Activated T-cell treated with anti-CD3 and anti-CD28 coated beads, Interleukin-2, amount 50 U/mL, for 72 hours (primary cell): ENCODE data around the gene ITM2C. TPM values are rescaled to one million over a fixed set of nuclear protein-coding genes. Genes with fewer than 3 reads are reported as not detected.

Source experiments
- ATAC-seq, 2 donors: fragments of 150-1000 bp; cut with Tn5 transposase; replicated peaks in 1 of 2; 2 replicates each; pipeline ENCODE4 v1.10.0; 2021; ENCODE audit warnings: moderate library complexity in 2 of 2, mild to moderate bottlenecking in 1 of 2
- DNase-seq, 2 donors: peaks; one replicate each; pipeline ENCODE4 v3.0.0; 2021 to 2022; ENCODE audit warnings: mixed read lengths in 1 of 2
- H3K27ac Mint-ChIP-seq: one replicate; pipeline ENCODE4 v1.8.0; 2022; ENCODE audit warnings: mild to moderate bottlenecking, moderate library complexity, mixed read lengths
- H3K27me3 Mint-ChIP-seq: one replicate; pipeline ENCODE4 v1.8.0; 2022; ENCODE audit warnings: low read depth, mixed read lengths
- H3K36me3 Mint-ChIP-seq, 2 donors: one replicate each; pipeline ENCODE4 v1.8.0; 2022; ENCODE audit warnings: mixed read lengths in 2 of 2, mild to moderate bottlenecking in 1 of 2; ENCODE audit not compliant: insufficient read depth in 2 of 2
- H3K4me1 Mint-ChIP-seq: one replicate; pipeline ENCODE4 v1.8.0; 2022; ENCODE audit warnings: low read depth, mixed read lengths
- H3K4me3 Mint-ChIP-seq, 2 donors: one replicate each; pipeline ENCODE4 v1.8.0; 2022; ENCODE audit warnings: mild to moderate bottlenecking in 2 of 2, mixed read lengths in 2 of 2, moderate library complexity in 2 of 2
- H3K9me3 Mint-ChIP-seq, 2 donors: one replicate each; pipeline ENCODE4 v1.8.0; 2022; ENCODE audit warnings: mixed read lengths in 2 of 2
- total RNA-seq, 2 donors: library from RNA; stranded (reverse); gene quantifications; one replicate each; pipeline ENCODE4 v1.2.3, GENCODE V29; 2022

ITM2C gene
- total RNA-seq, 2 donors from 2014 or later: 42.8 to 58.7 TPM

GRCh38 chr2:230829959-230830358 is 34.8 kb upstream of the ITM2C start:
- no peaks in the 10 kb centered on the region for H3K9me3 Mint-ChIP-seq
- ATAC-seq (peak; percentile 24 to 31), DNase-seq (no peak)
- peaks cover 24% of the 10 kb centered on the region for H3K4me1 Mint-ChIP-seq
- peaks cover 0 to 2% of the 10 kb centered on the region in 2 donors for H3K36me3 Mint-ChIP-seq
- no peak overlapping the region for H3K4me3 Mint-ChIP-seq
- H3K27ac Mint-ChIP-seq: no peak overlapping the region
- H3K27me3 Mint-ChIP-seq: peaks cover 54% of the 10 kb centered on the region

DNA sequence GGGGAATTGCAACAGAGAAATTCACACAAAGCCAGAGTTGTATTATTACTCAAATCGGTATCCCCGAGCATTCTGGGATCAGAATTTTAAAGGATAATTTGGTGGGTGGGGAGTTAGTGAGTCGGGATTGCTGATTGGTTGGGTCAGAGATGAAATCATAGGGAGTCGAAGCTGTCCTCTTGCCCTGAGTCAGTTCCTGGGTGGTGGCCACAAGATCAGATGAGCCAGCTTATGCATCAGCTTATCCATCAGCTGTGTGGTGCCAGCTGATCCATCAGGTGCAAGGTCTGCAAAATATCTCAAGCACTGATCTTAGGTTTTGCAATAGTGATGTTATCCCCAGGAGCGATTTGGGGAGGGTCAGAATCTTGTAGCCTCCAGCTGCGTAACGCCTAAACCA is 34.3 kb upstream of the ITM2C start:
- peak; percentile 25 to 45 for ATAC-seq
- peaks cover 50% of the 10 kb centered on the region for H3K27me3 Mint-ChIP-seq

DNA sequence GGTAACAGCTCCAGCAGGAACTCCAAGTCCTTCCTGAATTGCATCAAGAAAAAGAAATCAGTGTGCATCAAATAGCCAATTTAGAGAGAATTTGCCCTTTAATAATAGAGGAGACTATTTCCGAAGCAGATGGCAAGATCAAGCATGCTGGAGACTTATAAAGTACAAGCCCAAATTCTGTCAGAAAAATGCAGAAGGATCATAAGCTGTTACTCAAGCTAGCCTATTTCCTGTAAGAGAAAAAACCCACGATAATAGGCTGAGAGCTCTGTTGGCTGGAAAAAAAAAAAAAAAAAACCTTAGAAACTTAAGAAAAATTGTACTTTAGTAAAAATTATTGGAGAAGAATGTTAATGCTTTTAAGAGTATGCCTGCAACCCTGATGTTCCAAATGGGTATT is 24.4 kb upstream of the ITM2C start:
- Mint-ChIP-seq H3K4me3 (no peak overlapping the region), H3K27me3 (peaks cover 3% of the 10 kb centered on the region), H3K36me3 (peaks cover 0 to 4% of the 10 kb centered on the region in 2 donors), H3K4me1 (peaks cover 14% of the 10 kb centered on the region), H3K27ac (no peak overlapping the region), H3K9me3 (peaks cover 0 to 5% of the 10 kb centered on the region in 2 donors)
- no peak for DNase-seq
- ATAC-seq: no peak

More for the DNA sequence above, 34.3 kb upstream of the ITM2C start:
- peaks cover 0 to 2% of the 10 kb centered on the region in 2 donors for H3K36me3 Mint-ChIP-seq
- peaks cover 24% of the 10 kb centered on the region for H3K4me1 Mint-ChIP-seq
- H3K4me3 Mint-ChIP-seq: no peak overlapping the region
- no peaks in the 10 kb centered on the region for H3K9me3 Mint-ChIP-seq
- no peak for DNase-seq
- peak overlapping the region; percentile 44 for H3K27ac Mint-ChIP-seq

DNA sequence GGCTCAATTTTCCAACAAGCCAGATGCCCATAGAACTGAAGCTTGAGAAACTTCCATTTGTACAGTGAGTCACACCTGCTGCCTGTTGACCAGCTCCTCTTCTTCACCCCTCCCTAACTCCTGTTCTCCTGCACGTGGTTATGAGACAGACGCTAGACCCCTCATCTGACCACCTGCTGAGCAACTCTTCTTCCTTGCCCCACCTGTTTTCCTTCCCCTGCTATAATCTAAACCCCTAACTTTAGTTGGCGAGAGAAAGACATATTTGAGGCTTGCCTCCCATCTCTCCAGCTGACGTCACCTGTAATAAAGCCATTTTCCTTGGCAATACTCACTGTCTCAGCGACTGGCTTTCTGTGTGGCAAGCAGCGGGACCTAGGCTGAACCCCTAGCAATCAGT is 22.3 kb upstream of the ITM2C start:
- Mint-ChIP-seq H3K4me3 (no peak overlapping the region), H3K9me3 (peaks cover 2 to 5% of the 10 kb centered on the region in 2 donors), H3K4me1 (peaks cover 20% of the 10 kb centered on the region), H3K27ac (no peak overlapping the region), H3K27me3 (peaks cover 11% of the 10 kb centered on the region), H3K36me3 (peaks cover 0 to 4% of the 10 kb centered on the region in 2 donors)
- no peak for DNase-seq
- no peak for ATAC-seq

DNA sequence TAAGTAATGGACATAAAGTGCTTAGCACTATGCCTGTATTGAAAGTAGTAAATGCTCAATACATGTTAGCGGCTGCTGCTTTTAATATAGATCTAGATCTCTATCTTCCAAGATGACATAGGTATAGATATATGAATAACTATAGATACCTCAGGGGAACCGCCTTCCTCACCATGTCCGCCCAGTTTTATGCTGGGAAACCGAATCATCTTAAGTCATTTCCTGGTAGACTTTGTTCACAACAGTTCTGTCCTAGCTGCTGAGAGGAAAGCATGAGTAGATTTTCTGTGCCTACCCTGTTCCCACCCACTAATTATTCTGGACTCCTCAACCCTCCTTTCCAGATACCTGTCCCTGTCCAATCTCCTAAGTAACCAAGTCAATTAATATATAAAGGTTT is 21.6 kb upstream of the ITM2C start:
- ATAC-seq: peak in 1 of 2 donors; percentile 43
- no peak overlapping the region for H3K27ac Mint-ChIP-seq
- H3K4me3 Mint-ChIP-seq: no peak overlapping the region
- peaks cover 2 to 5% of the 10 kb centered on the region in 2 donors for H3K9me3 Mint-ChIP-seq
- H3K36me3 Mint-ChIP-seq: peaks cover 0 to 4% of the 10 kb centered on the region in 2 donors
- H3K27me3 Mint-ChIP-seq: peaks cover 14% of the 10 kb centered on the region
- no peak for DNase-seq
- peaks cover 27% of the 10 kb centered on the region for H3K4me1 Mint-ChIP-seq

DNA sequence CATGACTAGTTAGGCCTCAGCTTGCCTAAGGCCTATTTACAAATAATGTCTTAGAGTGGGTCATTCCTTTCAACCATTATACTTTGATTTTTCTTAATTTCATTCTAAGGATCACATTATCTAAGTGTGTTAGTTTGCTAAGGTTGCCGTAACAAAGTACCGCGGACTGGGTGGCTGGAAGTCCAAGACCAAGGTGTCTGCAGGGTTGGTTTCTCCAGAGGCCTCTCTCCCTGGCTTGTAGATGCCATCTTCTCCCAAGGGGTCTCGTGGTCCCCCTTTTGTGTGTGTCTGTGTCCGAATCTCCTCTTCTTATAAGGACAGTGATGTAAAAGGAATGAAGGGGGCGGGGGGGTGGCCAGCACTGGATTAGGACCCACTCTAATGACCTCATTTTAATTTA is 18.4 kb upstream of the ITM2C start:
- peaks cover 41% of the 10 kb centered on the region for H3K27me3 Mint-ChIP-seq
- peaks cover 35% of the 10 kb centered on the region for H3K4me1 Mint-ChIP-seq
- H3K9me3 Mint-ChIP-seq: peaks cover 0 to 2% of the 10 kb centered on the region in 2 donors

GRCh38 chr2:230847883-230848388 is 16.8 kb upstream of the ITM2C start:
- H3K36me3 Mint-ChIP-seq: no peaks in the 10 kb centered on the region
- peak overlapping the region; percentile 47 to 50 for H3K4me3 Mint-ChIP-seq
- ATAC-seq (peak; percentile 91 to 94), DNase-seq (peak; percentile 92 to 95)
- H3K4me1 Mint-ChIP-seq: peaks cover 27% of the 10 kb centered on the region
- peaks cover 0 to 2% of the 10 kb centered on the region in 2 donors for H3K9me3 Mint-ChIP-seq
- peaks cover 55% of the 10 kb centered on the region for H3K27me3 Mint-ChIP-seq
- no peak overlapping the region for H3K27ac Mint-ChIP-seq

More for the DNA sequence above, 18.4 kb upstream of the ITM2C start:
- no peak overlapping the region for H3K4me3 Mint-ChIP-seq
- ATAC-seq (no peak), DNase-seq (no peak)
- no peak overlapping the region for H3K27ac Mint-ChIP-seq
- H3K36me3 Mint-ChIP-seq: no peaks in the 10 kb centered on the region

DNA sequence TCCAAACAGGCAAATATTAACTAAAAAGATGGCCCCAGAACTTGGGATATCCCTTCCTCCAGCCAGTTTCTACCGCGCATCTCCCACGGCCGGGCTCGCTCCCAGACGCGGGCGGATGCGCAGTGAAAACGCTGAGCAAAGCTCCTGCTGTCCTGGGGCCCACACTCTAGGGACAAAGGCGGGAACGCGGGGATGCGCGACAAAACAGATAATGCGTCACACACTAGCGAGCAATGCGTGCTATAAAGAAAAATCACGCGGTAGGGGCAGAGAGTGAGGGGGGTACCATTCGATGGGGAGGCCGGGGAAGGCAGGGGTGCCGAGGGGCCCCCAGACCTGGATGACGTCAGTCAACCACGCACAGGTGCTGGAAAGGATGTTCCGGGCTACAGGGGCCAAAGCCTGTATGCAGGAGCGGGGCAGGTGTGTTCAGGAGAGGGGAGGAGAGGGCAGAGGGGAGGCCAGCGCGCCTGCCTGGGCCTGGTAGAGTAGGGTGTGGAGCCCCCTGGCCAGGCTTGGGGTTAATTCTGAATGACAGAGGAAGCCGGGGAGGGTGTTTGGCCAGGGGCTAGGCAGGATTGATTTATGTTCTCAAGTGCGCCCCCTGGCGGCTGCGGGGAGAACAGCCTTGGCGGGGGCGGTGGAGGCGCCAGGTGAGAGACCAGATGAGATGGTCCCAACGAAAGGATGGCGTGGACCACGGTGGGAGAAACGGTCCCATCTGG is 14.9 kb upstream of the ITM2C start:
- peak overlapping the region; percentile 11 for H3K27ac Mint-ChIP-seq
- H3K4me3 Mint-ChIP-seq: no peak overlapping the region
- H3K9me3 Mint-ChIP-seq: peaks cover 0 to 2% of the 10 kb centered on the region in 2 donors
- peaks cover 20% of the 10 kb centered on the region for H3K4me1 Mint-ChIP-seq
- H3K36me3 Mint-ChIP-seq: no peaks in the 10 kb centered on the region
- DNase-seq (peak; percentile 71 to 82), ATAC-seq (peak; percentile 44 to 53)
- peaks cover 68% of the 10 kb centered on the region for H3K27me3 Mint-ChIP-seq

DNA sequence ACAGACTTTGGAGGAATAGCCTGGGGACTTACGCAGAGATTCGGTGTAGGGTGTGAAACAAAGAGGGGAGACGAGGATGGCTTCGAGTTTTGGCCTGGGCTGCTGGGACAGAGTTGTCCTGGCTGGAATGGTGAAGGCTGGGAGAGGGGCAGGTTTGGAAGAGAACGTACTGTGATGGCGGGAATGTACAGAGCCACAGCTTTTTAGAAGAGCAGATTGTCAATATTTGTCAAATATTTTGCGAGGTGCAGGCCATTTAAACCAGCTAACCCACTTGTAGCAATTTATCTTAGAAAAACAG is 14.4 kb upstream of the ITM2C start:
- peaks cover 0 to 2% of the 10 kb centered on the region in 2 donors for H3K9me3 Mint-ChIP-seq
- H3K4me3 Mint-ChIP-seq: no peak overlapping the region
- no peaks in the 10 kb centered on the region for H3K36me3 Mint-ChIP-seq
- peak overlapping the region; percentile 11 for H3K27ac Mint-ChIP-seq
- H3K27me3 Mint-ChIP-seq: peaks cover 66% of the 10 kb centered on the region
- ATAC-seq (no peak), DNase-seq (no peak)
- H3K4me1 Mint-ChIP-seq: peaks cover 20% of the 10 kb centered on the region

DNA sequence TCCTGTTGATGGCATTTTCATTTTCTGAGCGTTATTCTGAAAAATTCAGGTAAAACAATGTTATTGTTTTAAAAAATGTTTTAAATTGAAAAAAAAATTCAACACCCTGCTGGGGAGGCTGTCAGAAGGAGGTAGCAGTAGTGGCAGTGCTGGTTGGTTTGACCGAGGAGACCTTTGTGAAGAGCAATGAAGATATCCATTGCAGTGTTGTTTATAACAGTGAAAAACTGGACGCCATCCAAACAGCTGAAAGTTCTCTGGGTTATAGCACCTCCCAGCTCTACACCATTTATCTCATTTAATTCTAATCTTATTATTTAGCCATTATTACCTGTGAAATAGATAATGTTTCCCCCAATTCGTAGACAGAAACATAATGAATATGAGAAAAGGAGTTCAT is 12.6 kb upstream of the ITM2C start:
- Mint-ChIP-seq H3K9me3 (no peaks in the 10 kb centered on the region), H3K27ac (no peak overlapping the region), H3K27me3 (peaks cover 77% of the 10 kb centered on the region), H3K4me3 (no peak overlapping the region), H3K36me3 (no peaks in the 10 kb centered on the region), H3K4me1 (peaks cover 18% of the 10 kb centered on the region)
- ATAC-seq (no peak), DNase-seq (no peak)

GRCh38 chr2:230861552-230862255 is 3.0 kb upstream of the ITM2C start:
- peaks cover 2 to 3% of the 10 kb centered on the region in 2 donors for H3K36me3 Mint-ChIP-seq
- peak overlapping the region; percentile 0 to 17 for H3K4me3 Mint-ChIP-seq
- H3K4me1 Mint-ChIP-seq: peaks cover 38% of the 10 kb centered on the region
- no peak overlapping the region for H3K27ac Mint-ChIP-seq
- peak in 1 of 2 donors; percentile 28 for DNase-seq
- peak in 1 of 2 donors; percentile 47 for ATAC-seq
- peaks cover 47% of the 10 kb centered on the region for H3K27me3 Mint-ChIP-seq
- H3K9me3 Mint-ChIP-seq: no peaks in the 10 kb centered on the region

DNA sequence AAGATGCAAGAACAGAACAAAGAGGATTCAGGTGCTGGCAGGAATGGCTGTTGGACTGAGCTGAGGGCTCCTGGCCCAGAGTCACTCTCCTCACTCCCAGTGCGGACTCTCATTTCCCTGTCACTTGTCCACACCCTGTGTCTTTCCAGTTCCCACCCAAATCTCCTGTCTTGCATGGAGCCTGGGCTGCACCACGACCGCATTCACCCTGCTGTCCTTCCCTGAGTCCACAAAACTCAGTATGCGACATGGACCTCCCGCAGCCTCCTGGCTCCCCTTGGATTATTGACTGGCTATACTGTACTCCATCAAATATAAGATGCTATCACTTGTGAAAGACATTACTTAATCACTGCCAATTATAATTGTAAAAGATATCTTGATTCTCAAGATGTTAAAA is 2.5 kb upstream of the ITM2C start:
- Mint-ChIP-seq H3K27ac (no peak overlapping the region), H3K4me1 (peaks cover 44% of the 10 kb centered on the region), H3K4me3 (no peak overlapping the region), H3K27me3 (peaks cover 41% of the 10 kb centered on the region), H3K9me3 (no peaks in the 10 kb centered on the region), H3K36me3 (peaks cover 2 to 3% of the 10 kb centered on the region in 2 donors)
- DNase-seq: no peak
- ATAC-seq: no peak

GRCh38 chr2:230863031-230863430 is 1.7 kb upstream of the ITM2C start:
- Mint-ChIP-seq H3K9me3 (no peaks in the 10 kb centered on the region), H3K4me3 (peak overlapping the region in 1 of 2 donors; percentile 84), H3K36me3 (peaks cover 2 to 3% of the 10 kb centered on the region in 2 donors), H3K27ac (no peak overlapping the region), H3K4me1 (peaks cover 45% of the 10 kb centered on the region), H3K27me3 (peaks cover 34% of the 10 kb centered on the region)
- no peak for ATAC-seq
- DNase-seq: no peak
